Tongue (tissue), 2 donors: ENCODE results near the gene NPHP3. TPM values are rescaled to one million over a fixed set of nuclear protein-coding genes. Genes with fewer than 3 reads are reported as not detected.

Experiments used
- DNase-seq: peaks from one replicate; pipeline ENCODE4 v3.0.0-alpha.2; 2015
- total RNA-seq: library from RNA; depleted of rRNA; stranded (reverse); fragments of >200 nt; gene quantifications from one replicate; pipeline ENCODE4 v1.2.3, GENCODE V29; 2014

The NPHP3 gene
- total RNA-seq, 1 donor from 2014 or later: 36.7 TPM

GRCh38 chr3:132682201-132682600, 40.0 kb downstream of the NPHP3 start:
- no peak for DNase-seq

GRCh38 chr3:132681421-132681820, 40.8 kb downstream of the NPHP3 start:
- DNase-seq: no peak

- no peak for DNase-seq
Observed at GRCh38 chr3:132679911-132680310, 42.3 kb downstream of the NPHP3 start.

- no peak for DNase-seq
Observed at GRCh38 chr3:132675408-132675807, 46.8 kb downstream of the NPHP3 start.

GRCh38 chr3:132669256-132669777, 52.9 kb downstream of the NPHP3 start:
- no peak for DNase-seq

GRCh38 chr3:132665230-132665745, 56.9 kb downstream of the NPHP3 start:
- DNase-seq: no peak

- no peak for DNase-seq
Observed at GRCh38 chr3:132662212-132662611, 60.0 kb downstream of the NPHP3 start.

GRCh38 chr3:132661101-132661500, 61.1 kb downstream of the NPHP3 start:
- DNase-seq: no peak

GRCh38 chr3:132660811-132661070, 61.5 kb downstream of the NPHP3 start:
- DNase-seq: no peak

- peak; percentile 79 for DNase-seq
Observed at GRCh38 chr3:132660052-132660810, 62.0 kb downstream of the NPHP3 start, which contains the start of gene UBA5. TSS of gene UBA5 (plus strand) at chr3:132660329. CDS start at chr3:132660538, 209 bp downstream.

- DNase-seq: peak; percentile 83
Observed at GRCh38 chr3:132659365-132660051, 62.7 kb downstream of the NPHP3 start, which contains the start of gene ACAD11. TSS of gene ACAD11 (minus strand) at chr3:132659809. CDS start at chr3:132659751, 58 bp downstream.

GRCh38 chr3:132659000-132659364, 63.2 kb downstream of the NPHP3 start:
- DNase-seq: no peak

GRCh38 chr3:132657869-132658747, 64.1 kb downstream of the NPHP3 start:
- no peak for DNase-seq

GRCh38 chr3:132655471-132655870, 66.7 kb downstream of the NPHP3 start:
- no peak for DNase-seq

GRCh38 chr3:132654721-132655120, 67.5 kb downstream of the NPHP3 start:
- no peak for DNase-seq

- DNase-seq: no peak
Observed at GRCh38 chr3:132654190-132654589, 68.0 kb downstream of the NPHP3 start.

GRCh38 chr3:132652640-132653270, 69.5 kb downstream of the NPHP3 start:
- DNase-seq: no peak

- DNase-seq: no peak
Observed at GRCh38 chr3:132650153-132650552, 72.1 kb downstream of the NPHP3 start.

GRCh38 chr3:132645058-132645457, 77.2 kb downstream of the NPHP3 start:
- no peak for DNase-seq

- no peak for DNase-seq
Observed at GRCh38 chr3:132643366-132643765, 78.8 kb downstream of the NPHP3 start.

- no peak for DNase-seq
Observed at GRCh38 chr3:132642539-132642847, 79.7 kb downstream of the NPHP3 start.
